HG03095 (cell line): Measurements from ENCODE around the gene LDLRAD4.
"Not testable (repeated sequence)": the region's sequence is repeated elsewhere in the genome, so short reads cannot be mapped to it uniquely, and the experiment has no call there.

Experiments
- ATAC-seq: cut with Tn5 transposase; IDR thresholded peaks from one replicate; pipeline ENCODE4 v1.9.1; 2021; ENCODE audit warnings: moderate library complexity; ENCODE audit not compliant: unreplicated experiment

LDLRAD4 gene

DNA sequence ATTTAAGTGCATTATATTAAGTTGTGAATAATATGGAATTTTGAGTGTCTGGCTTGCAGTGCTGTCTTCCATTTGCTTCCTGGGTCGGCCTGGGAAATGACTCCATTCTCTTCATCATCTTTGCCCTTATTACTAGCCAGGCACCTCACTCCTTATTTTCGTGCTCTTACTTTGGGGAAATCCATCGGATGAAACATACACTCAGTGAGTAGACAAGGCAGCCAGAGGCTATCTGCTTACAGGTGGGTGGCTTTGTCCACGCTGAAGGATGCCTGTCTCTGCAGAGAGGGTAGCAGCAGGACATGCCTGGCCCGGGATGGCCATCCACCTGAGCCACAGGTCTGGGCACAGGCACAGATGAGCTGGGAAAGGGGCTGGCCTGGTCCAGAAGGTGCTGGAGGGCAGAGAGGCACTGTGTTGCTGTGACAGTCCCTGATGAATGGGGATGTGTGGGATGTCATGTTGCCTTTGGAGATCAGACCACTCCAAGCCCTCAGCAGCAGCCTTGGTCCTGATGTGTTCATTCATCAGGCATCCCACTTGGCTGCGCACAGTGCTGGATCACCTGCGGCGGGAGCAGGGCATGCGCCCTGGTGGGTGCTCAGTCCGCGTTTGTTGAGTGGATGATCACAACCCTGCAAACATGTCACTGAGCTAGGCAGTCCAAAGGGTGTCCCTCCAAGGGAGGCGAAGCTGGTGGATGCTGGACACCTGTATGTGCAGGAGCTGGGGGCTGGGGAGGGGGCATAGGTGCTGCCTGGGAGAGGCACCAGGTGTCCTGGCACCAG is 236.0 kb downstream of the LDLRAD4 start:
- no peak for ATAC-seq

DNA sequence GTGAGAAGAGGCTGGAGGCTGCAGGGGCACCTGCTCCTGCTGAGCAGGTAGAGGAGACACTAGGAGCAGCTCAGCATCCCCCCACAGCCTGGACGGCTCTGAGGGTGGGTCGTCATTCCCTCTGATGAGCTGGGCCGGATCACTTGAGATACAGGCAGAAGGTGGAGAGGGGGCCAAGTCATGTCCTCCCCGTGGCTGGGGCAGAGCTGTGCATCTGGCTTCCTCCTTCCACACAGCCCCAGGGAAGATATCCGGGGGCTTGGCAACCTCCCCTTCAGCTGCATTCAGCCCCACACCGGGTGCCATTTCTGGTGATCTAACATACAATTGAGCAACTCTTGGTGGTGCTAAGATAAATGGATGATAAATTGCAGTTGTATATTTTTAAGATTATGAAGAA is 236.9 kb downstream of the LDLRAD4 start:
- no peak for ATAC-seq

DNA sequence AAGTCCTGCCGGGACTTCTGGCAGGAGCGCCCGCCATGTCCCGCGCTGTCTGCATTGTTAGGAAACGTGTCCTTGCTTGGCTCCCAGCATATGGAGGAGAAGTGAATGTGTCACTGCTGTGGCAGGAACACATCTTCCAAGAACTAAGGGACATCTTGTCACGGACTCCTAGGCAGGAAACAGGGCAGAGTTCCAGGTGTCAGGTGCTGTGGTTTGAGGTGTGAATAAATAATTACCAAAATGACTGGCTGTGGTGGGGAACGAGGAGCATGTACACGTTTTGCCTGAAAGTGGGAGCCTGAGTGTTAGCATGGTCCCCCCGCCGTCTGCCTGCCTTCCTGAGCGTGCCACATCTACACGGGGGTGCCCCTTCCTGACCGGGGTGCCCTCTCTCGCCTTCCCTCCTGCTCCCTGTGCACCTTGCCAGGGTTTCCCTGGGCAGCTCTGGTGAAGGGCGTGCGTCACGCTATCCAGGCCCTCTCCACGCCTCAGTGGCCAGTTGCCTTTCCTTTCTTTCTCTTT is 237.5 kb downstream of the LDLRAD4 start:
- peak; percentile 53 for ATAC-seq

DNA sequence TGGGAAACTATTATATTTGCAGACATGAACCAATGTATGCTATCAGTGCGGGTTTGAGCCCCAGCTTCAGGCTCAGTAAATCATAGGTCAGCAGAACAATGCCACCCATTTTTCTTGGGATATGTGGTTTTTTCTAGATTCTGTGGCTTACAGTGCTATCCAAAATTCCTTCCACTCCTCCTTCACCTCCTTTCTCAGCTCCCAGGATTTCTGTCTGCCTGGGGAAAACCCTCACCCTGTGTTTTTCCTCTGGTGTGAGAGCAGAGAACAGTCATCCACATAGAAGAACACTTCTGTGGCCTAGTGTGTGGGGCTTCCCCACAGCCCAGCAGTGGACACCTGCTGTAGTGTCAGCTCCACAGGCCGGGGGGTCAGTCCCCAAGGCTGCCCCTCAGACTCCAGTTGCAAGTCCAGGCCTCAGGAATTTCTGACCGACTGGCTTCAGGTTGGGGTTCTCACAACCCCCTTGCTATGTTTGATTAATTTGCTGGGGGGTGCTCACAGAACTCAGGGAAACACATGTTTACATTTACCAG is 238.2 kb downstream of the LDLRAD4 start:
- ATAC-seq, result peak; percentile 53

DNA sequence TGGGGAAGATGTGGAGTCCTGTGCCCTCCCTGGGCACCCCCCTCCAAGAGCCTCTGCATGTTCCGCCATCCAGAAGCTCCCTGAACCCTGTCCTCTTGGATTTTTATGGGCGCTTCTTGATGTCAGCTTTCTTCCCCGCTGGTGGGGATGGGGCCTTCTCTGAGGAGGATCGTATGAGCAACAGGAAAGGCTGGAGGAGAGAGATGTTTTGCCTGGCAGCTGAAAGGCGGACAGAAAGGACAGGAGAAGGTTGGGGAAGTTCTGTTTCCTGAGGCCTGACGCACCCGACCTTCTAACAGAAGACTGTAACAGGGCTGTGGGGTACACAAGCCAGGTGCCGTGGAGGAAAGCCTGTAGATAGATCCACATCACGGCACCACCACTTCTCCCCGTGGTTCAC is 238.8 kb downstream of the LDLRAD4 start:
- no peak for ATAC-seq

DNA sequence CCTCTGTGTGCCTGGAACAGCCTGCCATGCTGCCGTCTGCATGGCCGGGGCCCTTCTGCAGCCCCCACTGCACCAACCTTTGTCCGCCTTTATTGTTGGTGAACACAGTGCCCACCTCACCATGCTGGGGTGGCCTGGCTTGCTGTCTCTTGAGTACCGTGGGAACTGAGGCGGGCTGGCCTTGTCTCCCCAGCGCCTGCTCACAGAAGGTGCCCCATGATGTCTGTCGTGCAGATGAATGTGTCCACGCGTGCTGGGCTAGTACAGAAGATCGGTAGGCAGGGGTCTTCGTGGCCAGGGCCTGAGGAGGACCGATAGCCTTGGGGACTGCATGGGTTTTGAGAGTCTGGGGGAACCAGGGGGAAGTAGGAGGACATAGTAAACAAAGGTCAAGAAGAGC is 242.4 kb downstream of the LDLRAD4 start:
- no peak for ATAC-seq

DNA sequence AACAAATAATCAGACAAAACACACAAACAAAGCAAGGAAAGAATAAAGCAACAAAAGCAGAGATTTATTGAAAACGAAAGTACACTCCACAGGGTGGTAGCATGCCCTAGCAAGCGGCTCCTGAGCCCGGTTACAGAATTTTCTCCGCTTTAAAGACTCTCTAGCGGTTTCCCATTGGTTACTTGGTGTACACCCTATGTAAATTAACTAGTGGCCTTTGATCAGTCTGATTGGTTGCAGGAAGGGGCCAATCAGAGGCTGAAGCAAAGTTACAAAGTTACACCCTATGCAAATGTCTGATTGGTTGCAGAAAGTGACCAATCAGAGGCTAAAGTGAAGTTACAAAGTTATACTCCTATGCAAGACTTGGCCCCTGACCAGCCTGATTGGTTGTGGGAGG is 242.9 kb downstream of the LDLRAD4 start:
- no peak for ATAC-seq

DNA sequence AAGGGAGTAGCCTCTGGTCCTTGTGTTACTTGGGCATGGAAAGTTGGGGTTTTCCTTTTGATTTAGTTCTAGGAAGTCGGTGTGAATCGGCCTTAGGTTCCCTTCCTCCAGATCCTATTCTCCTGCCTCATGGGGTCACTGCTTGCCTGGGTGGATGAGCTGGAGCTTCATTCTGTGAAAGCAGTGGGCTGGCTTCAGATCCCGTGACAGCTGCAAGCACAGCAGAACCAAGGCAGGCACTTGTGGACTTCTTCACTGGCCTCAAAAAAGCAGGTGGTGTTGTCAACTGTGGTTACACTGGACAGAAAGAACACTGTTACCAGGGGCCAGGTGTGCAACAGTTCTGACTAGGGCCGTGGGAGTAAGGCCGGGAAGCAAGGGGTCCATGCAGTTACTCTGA is 243.4 kb downstream of the LDLRAD4 start:
- no peak for ATAC-seq

DNA sequence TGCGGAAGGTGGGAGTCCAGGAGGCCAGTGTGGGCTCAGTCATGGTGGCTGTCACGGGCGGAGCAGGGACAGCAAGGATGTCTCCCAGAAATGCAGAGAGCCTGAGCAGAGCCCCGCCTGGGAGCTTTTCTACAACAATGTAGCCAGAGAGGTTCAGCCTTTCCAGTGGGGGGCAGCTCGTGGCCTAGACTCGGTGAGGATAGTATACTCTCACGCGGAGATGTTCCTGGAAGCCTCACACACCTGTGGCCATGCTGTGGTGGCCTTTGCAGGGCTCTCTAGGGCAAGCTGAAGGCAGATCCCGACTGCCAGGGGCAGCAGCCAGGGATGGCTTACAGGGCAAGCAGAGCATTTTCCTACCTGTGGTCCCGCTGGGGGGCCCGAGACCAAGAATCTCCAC is 244.1 kb downstream of the LDLRAD4 start:
- ATAC-seq, result no peak

DNA sequence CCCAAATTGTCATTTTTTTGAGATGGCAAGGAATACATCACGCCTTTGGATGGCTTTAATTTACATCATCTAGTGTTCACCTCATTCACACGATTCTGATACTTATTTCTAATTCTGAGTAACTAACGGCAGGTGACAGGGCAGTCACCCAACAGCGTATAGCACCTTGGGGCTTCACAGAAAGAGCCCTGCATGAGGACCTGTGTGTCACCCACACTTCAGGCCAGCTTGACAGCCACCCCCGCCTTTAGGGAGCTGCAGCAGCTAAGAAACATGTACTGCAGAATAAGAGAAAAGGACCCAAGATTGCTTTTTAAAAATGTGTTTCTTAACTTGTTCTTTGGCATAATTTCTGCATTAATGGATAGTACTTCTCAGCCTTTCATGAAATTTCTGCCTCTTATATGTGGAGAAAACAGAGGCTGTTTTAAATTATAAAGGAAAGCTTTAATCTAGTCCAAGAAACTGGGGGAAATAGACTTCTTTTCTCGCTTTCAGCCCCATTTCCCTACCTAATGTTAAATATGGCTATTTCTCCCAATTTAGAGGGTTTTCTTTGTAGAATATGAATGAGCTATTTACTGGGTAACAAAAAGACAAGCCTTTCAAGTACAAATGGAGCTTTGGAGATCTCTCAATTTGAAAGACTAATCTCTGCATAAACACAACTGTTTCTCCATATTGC is 245.1 kb downstream of the LDLRAD4 start:
- no peak for ATAC-seq

DNA sequence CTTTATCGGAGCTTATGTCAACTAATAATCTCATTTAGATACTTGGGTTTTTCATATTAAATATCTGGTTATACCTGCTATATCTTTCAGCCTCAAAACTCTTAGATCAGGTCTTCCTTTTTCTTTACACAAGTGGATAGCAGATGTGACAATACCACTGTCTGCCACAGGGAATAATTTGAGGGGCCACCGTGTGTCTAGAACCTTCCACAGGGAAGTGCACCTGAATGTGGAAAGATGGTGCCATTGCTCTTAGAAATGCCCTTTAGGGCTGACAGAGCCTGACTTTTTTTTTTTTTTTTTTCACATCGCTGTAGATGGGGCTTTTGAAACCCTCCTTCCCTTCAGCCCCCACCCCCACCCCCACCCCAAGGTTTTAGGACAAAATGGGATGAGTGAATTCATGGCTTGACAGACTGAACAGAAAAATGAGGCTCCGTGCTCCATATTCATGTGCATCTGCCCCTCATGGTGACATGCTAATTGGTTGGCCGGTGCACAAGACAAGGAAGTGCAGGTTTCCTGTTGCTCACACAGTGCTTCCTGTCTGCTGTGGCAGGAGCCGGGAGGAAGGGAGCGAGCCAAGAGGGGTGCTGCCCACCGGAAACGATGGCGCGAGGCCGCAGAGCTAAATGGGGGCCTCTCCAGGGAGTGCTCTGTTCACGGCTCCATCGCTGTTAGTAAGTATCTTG is 246.0 kb downstream of the LDLRAD4 start:
- peak; percentile 96 for ATAC-seq

DNA sequence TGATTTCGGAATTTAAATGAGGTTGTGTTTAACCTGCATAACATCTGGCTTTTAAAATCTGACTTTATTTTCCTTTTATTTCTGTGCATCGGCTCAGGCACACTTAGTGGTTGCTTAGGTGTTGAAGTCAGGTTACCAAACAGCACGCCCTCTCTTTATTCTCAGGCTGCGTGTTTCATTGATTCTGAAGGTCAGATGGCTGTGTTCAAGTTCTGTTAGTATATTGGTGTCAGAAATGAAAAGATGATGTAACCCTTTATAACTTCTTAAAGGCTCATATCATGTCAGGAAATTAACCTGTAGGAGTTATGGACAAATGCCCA is 246.5 kb downstream of the LDLRAD4 start:
- ATAC-seq, result peak; percentile 18

DNA sequence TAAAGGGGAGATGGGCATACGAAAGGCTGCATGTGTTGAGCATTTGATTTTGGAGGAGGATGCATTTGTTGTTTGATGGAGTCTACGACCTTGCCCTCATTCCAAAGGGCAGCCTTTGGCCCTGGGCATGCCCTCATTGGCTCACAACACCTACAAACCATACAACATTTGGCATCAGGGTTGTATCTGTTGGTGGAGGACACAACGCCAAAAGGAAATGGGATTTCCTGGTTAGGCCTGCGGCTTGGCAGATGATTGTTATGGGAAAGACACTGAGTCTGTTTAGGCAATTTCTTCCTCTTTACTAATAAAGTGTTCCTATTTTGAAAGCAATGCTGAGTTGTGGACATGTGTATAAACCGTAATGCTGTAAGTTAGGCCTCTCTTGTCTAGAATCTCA is 246.9 kb downstream of the LDLRAD4 start:
- ATAC-seq, result no peak

DNA sequence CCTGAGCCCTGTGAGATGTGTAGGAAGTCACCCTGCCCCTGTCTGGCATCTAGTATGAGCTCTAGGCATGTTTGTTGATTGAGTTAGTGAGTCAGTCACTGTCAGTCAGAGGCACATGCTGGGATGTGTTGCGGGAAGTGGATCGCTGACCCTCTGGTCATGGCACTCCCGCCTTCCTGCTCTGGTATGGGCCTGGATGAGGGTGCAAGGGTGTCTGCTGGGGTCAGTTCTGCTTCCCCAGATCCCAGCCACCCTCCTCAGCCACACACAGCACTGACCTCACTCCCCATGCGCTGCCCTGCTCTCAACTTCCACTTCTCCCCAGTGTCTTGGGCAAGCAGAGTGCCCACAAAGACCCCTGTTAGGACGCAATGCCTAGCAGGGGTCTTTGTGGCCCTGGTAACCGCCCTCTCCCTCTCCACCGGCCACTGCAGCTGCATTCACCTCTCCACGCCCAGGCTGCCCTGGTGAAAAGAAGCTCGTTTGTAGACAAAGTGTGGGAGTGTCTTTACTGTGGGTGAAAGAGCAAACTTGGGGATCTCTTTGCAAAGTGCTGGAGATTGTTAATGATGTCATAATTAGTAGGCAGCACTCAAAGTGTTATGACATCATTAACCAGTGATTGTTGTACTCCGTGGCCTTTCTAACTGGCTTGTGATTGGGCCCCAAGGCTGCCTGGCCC is 252.1 kb downstream of the LDLRAD4 start:
- ATAC-seq, result no peak

DNA sequence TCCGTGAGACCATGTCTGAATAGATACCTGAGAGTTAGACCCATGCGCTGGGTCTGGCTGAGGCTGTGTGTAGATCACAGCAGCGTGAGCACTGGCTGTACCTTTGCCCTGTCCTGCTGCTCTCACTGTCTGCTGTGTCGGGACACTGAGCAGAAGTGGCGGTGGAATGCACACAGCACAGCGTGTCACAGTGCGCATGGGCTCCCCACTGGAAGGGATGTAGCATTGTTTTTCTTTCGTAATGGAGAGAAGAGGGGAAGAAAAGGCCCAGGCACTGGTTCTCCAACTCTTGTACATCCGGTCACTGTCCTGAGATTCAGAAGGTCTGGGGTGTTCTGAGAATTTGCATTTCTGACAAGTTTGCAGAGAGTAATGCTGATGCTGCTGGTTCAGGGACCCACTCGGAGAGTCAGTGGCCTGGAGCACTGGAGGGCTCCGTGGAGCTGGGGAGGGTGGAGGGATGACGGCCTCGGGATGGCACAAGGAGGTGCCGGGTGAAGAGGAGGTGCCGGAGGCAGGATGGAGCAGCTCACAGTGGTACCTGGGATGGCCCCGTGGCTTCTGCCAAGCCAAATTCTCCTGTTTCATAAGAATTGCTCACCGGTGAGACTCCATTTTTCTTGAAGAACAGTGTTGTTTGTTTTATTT is 252.8 kb downstream of the LDLRAD4 start:
- ATAC-seq, result no peak

DNA sequence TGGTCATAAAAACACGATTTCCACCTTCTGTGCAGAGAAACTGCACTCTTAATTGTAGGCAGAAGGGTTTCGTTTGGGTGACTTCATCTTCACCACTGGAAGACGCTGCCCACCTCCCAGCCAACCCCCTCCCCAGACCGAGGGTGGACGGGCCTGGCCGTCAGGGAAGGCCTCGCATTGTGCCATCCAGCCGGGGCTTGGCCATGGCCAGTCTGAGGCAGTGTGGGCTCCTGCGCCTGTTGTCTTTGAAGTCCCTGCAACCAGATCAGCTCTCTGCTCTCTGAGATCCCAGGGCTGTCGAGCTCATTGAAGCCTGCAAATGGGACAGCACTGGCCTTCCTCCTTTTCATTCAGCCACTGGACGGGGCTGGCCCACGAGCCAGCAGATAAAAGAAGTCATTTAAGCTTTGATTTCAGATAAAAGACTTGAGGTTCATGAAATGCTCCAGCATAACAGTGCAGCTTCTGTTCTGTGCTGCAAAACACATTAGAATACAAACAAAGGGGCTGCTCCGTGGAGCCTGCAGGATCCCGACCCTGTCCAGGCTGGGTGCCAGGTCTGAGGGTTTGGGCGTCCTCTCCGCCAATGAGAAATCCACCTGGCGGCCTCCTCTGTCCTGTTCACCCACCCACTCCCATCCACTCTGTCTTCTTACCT is 253.5 kb downstream of the LDLRAD4 start:
- no peak for ATAC-seq

DNA sequence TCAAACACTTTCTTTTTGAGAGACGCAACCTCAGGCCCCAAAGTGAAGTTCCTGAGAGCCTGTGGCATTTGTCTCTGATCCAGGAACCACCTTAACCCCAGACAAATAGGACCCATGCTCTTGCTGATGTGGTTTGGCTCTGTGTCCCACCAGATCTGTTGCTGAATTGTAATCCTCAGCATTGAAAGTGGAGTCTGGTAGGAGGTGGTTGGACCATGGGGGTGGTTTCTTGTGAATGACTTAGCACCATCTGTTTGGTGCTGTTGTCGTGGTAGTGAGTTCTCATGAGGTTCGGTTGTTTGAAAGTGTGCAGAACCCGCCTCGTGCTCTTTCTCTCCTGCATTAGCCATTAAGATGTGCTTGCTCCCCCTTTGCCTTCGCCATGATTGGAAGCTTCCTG is 255.2 kb downstream of the LDLRAD4 start:
- ATAC-seq, result no peak

DNA sequence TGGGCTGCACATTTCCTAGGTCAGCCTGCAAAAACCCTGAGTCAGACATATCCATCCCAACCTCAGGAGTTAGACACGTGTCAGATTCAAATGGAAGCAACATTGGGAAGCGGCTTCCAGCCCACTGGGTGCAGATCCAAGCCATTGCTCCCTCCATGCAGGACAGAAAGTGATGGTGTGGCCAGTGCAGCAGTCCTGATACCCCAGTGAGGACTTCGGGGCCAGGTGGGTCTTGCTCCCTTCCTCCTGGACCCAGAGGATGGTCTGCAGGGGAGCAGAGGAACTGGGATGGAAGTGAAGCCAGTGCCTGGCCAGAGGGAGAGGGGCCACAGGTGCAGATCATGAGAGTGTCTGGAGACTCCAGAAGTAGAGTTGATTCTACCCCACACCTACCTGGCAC is 255.8 kb downstream of the LDLRAD4 start:
- no peak for ATAC-seq

DNA sequence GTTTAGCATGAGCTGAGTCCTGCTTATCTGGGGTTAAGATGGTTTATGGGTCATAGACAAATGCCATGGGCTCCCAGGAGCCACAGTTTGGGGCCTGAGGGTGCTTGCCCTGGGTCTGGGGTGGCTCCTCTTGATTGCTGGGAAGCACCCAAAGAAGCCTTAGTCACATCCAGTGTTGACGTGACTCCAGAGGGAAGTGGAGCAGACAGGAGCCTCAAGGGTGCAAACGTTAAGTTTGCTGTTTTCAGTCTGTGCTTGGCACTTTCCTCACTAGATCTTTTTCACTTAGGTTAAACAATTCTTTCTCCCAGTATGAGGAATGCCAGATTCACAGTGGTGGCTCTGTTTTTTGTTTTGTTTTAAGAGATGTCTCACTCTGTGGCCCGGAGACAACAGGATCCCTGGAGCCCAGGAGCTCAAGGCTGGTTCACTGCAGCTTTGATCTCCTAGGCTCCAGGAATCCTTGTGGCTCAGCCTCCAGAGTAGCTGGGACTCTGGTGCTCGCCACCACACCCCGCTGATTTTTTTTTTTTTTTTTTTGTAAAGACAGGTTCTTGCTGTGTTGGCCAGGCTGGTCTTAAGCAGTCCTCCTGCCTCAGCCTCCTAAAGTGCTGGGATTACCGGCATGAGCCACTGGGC is 256.5 kb downstream of the LDLRAD4 start:
- ATAC-seq, result no peak

DNA sequence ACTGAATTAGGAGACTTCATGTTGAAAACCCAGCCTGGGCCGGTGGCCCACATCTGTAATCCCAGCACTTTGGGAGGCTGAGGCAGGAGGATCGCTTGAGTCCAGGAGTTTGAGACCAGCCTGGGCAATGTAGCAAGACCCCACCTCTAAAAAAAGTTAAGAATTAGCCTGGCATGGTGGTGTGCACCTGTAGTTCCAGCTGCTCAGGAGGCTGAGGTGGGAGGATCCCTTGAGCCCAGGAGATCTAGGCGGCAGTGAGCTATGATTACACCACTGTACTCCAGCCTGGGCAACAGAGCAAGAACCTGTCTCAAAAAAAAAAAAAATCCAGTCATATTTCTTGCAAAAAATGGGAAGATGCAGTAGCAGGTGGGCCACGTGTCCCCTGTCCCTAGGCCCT is 257.8 kb downstream of the LDLRAD4 start:
- ATAC-seq, result not testable (repeated sequence)
